GM23248 (cell line): ENCODE results near the gene BTNL3. TPM values are rescaled to one million over a fixed set of nuclear protein-coding genes. Genes with fewer than 3 reads are reported as not detected.

ENCODE experiments used
- DNase-seq: peaks from one replicate; pipeline ENCODE4 v3.0.0-alpha.2; 2015
- H2AFZ ChIP-seq: fragments of 200-600 bp; sonication (generic); 2 replicates; pipeline ENCODE4 v1.6.1; 2016; ENCODE audit warnings: antibody characterized with exemption
- H3F3A ChIP-seq: fragments of 200-600 bp; sonication (generic); 2 replicates; pipeline ENCODE4 v1.6.1; 2016; ENCODE audit warnings: mild to moderate bottlenecking, antibody characterized with exemption, mixed run types; ENCODE audit not compliant: insufficient read depth
- H3K27ac ChIP-seq: fragments of 200-600 bp; sonication (generic); 2 replicates; pipeline ENCODE4 v1.5.1; 2016; ENCODE audit warnings: mild to moderate bottlenecking
- H3K27me3 ChIP-seq: fragments of 200-600 bp; sonication (generic); replicated peaks from 2 replicates; pipeline ENCODE4 v1.6.1; 2016; ENCODE audit warnings: mild to moderate bottlenecking; ENCODE audit not compliant: insufficient read depth
- H3K36me3 ChIP-seq: fragments of 200-600 bp; sonication (generic); 2 replicates; pipeline ENCODE4 v1.6.1; 2016; ENCODE audit warnings: low read depth, mild to moderate bottlenecking
- H3K4me1 ChIP-seq: fragments of 200-600 bp; sonication (generic); 2 replicates; pipeline ENCODE4 v1.6.1; 2016; ENCODE audit warnings: mild to moderate bottlenecking; ENCODE audit not compliant: insufficient read depth
- H3K4me2 ChIP-seq: fragments of 200-600 bp; sonication (generic); one replicate; pipeline ENCODE4 v1.6.1; 2016; ENCODE audit warnings: mild to moderate bottlenecking; ENCODE audit not compliant: unreplicated experiment
- H3K4me3 ChIP-seq: fragments of 200-600 bp; sonication (generic); 2 replicates; pipeline ENCODE4 v1.5.1; 2016; ENCODE audit warnings: mild to moderate bottlenecking
- H3K79me2 ChIP-seq: fragments of 200-600 bp; sonication (generic); 2 replicates; pipeline ENCODE4 v1.6.1; 2016; ENCODE audit warnings: mild to moderate bottlenecking; ENCODE audit not compliant: insufficient read depth
- H3K9ac ChIP-seq: fragments of 200-600 bp; sonication (generic); 2 replicates; pipeline ENCODE4 v1.6.1; 2016; ENCODE audit warnings: mild to moderate bottlenecking
- H3K9me2 ChIP-seq: fragments of 200-600 bp; sonication (generic); 2 replicates; pipeline ENCODE4 v1.6.1; 2016; ENCODE audit warnings: mixed run types, mild to moderate bottlenecking, moderate library complexity; ENCODE audit not compliant: insufficient read depth
- H3K9me3 ChIP-seq: fragments of 200-600 bp; sonication (generic); one replicate; pipeline ENCODE4 v1.6.1; 2017; ENCODE audit warnings: low read depth
- H4K20me1 ChIP-seq: fragments of 200-600 bp; sonication (generic); 2 replicates; pipeline ENCODE4 v1.6.0; 2016; ENCODE audit not compliant: insufficient read depth
- EZH2 ChIP-seq: fragments of 200-600 bp; sonication (generic); IDR thresholded peaks from 2 replicates; pipeline ENCODE4 v1.6.1; 2018; ENCODE audit warnings: antibody characterized with exemption, mild to moderate bottlenecking; ENCODE audit not compliant: insufficient read depth, poor library complexity, severe bottlenecking
- EZH2phosphoT487 ChIP-seq: fragments of 200-600 bp; sonication (generic); IDR thresholded peaks from 2 replicates; pipeline ENCODE4 v1.6.1; 2018; ENCODE audit warnings: antibody characterized with exemption, moderate library complexity, mild to moderate bottlenecking, low read depth; ENCODE audit not compliant: insufficient read depth
- WGBS, 2 experiments: methylation state at CpG; one replicate each; pipeline ENCODE4 v1.1.6; 2015 to 2017; ENCODE audit warnings: low lambda C conversion rate in 2 of 2, low coverage in 1 of 2; ENCODE audit errors: missing lambda C conversion rate in 2 of 2; 5-methylcytosine and 5-hydroxymethylcytosine counted together
- in situ Hi-C: fragments of 300-500 bp; cut with MboI; formaldehyde crosslinking; loops from 2 replicates; pipeline ENCODE4 v1.15.0; 2020
- microRNA-seq: library from miRNA; unstranded; fragments of <30 nt; microRNA quantifications from one replicate; pipeline ENCODE4, GENCODE V29; 2016; ENCODE audit warnings: borderline number of aligned reads
- polyA plus RNA-seq: library from polyadenylated mRNA; unstranded; fragments of >200 nt; fragmentation: Nextera tagmentation; extraction: Ambion mirVana; gene quantifications from 2 replicates; pipeline ENCODE4 v1.2.1, GENCODE V29; 2016
- small RNA-seq: library from RNA; depleted of rRNA; stranded (forward); fragments of <200 nt; gene quantifications from one replicate; pipeline ENCODE3, GENCODE V24; 2014; ENCODE audit warnings: low read depth, low replicate concordance
- total RNA-seq: library from RNA; depleted of rRNA; stranded (reverse); fragments of >200 nt; shearing (Covaris generic); gene quantifications from 2 replicates; pipeline ENCODE4 v1.2.3, GENCODE V29; 2014; rRNA removed

Gene BTNL3
- total and polyA plus RNA-seq, 2 experiments from 2014 or later: not detected

GRCh38 chr5:181054871-181055459 lies 66.3 kb downstream of the BTNL3 start:
- H3F3A ChIP-seq: no peaks in the 10 kb centered on the region
- no peaks in the 10 kb centered on the region for H3K4me1 ChIP-seq
- H2AFZ ChIP-seq: no peak overlapping the region
- no peak overlapping the region for H3K4me3 ChIP-seq
- no peaks in the 10 kb centered on the region; the same call in 1 of the 2 replicates for H4K20me1 ChIP-seq
- WGBS, 2 experiments: 35 to 48% methylated on average over 7 of the region's 7 CpGs
- H3K4me2 ChIP-seq: no peak overlapping the region
- H3K9me2 ChIP-seq: no peaks in the 10 kb centered on the region
- no peaks in the 10 kb centered on the region for H3K36me3 ChIP-seq
- H3K9ac ChIP-seq: no peak overlapping the region
- no peaks in the 10 kb centered on the region for H3K9me3 ChIP-seq
- no peaks in the 10 kb centered on the region for H3K79me2 ChIP-seq
- H3K27me3 ChIP-seq: peaks cover 79% of the 10 kb centered on the region
- TF ChIP-seq EZH2phosphoT487 (no peak), EZH2 (no peak)
- DNase-seq: no peak
- in situ Hi-C loops: no loop called here
- H3K27ac ChIP-seq: no peak overlapping the region

Small RNA genes lying within 50 kb of the gene (microRNA-seq; reads per million reads assigned to microRNA genes)
- gene MIR8089: not detected

Small RNA genes lying within 50 kb of the gene (small RNA-seq; reads per million reads assigned to genes)
- not detected for gene MIR8089
- gene RNU6-1036P: not detected
- not detected for gene RPS29P12

Other genes with a start within 250 kb of the BTNL3 start
- gene OR2Y1, start 248.8 kb upstream of the BTNL3 start, total RNA-seq: not detected in 2 replicates
- not detected in 2 replicates for gene OR2Y1, start 248.8 kb upstream of the BTNL3 start, polyA plus RNA-seq
- gene MGAT1, start 186.0 kb upstream of the BTNL3 start, total RNA-seq: 200 and 209 TPM in 2 replicates
- gene MGAT1, start 186.0 kb upstream of the BTNL3 start, polyA plus RNA-seq: 180 and 192 TPM in 2 replicates
- gene ZFP62, start 127.6 kb upstream of the BTNL3 start, total RNA-seq: 6.1 and 13.6 TPM in 2 replicates
- gene ZFP62, start 127.6 kb upstream of the BTNL3 start, polyA plus RNA-seq: 9.4 and 13.0 TPM in 2 replicates
- gene BTNL8, start 89.7 kb upstream of the BTNL3 start, total RNA-seq: not detected in 2 replicates
- not detected in 2 replicates for gene BTNL8, start 89.7 kb upstream of the BTNL3 start, polyA plus RNA-seq
- not detected in 2 replicates for gene BTNL9, start 51.4 kb downstream of the BTNL3 start, total RNA-seq
- gene BTNL9, start 51.4 kb downstream of the BTNL3 start, polyA plus RNA-seq: not detected in 2 replicates
- gene OR2V1, start 142.3 kb downstream of the BTNL3 start, total RNA-seq: not detected in 2 replicates
- gene OR2V1, start 142.3 kb downstream of the BTNL3 start, polyA plus RNA-seq: not detected in 2 replicates
- not detected in 2 replicates for gene OR2V2, start 158.7 kb downstream of the BTNL3 start, total RNA-seq
- gene OR2V2, start 158.7 kb downstream of the BTNL3 start, polyA plus RNA-seq: not detected in 2 replicates
- gene TRIM7, start 216.3 kb downstream of the BTNL3 start, total RNA-seq: 1.4 and 6.8 TPM in 2 replicates
- 2.5 and 3.1 TPM in 2 replicates for gene TRIM7, start 216.3 kb downstream of the BTNL3 start, polyA plus RNA-seq
- 17.5 and 18.6 TPM in 2 replicates for gene TRIM41, start 234.4 kb downstream of the BTNL3 start, total RNA-seq
- gene TRIM41, start 234.4 kb downstream of the BTNL3 start, polyA plus RNA-seq: 3.8 and 4.3 TPM in 2 replicates